Inflammatory macrophage (primary cell): Measurements from ENCODE around the gene PIEZO2.

Experiments
- DNase-seq, 2 donors: peaks; one replicate each; pipeline ENCODE4 v3.0.0-alpha.2; 2020 to 2022

PIEZO2 gene

GRCh38 chr18:10838553-10838952, 310.8 kb downstream of the PIEZO2 start:
- no peak for DNase-seq

- DNase-seq: no peak
Measured at GRCh38 chr18:10834128-10834815, 315.1 kb downstream of the PIEZO2 start.

GRCh38 chr18:10833656-10834055, 315.7 kb downstream of the PIEZO2 start:
- no peak for DNase-seq

- DNase-seq: no peak
Measured at GRCh38 chr18:10826400-10826799, 323.0 kb downstream of the PIEZO2 start.

GRCh38 chr18:10822456-10822855, 326.9 kb downstream of the PIEZO2 start:
- no peak for DNase-seq

- DNase-seq: no peak
Measured at GRCh38 chr18:10820681-10821080, 328.7 kb downstream of the PIEZO2 start.

- peak in 1 of 2 donors; percentile 10 for DNase-seq
Measured at GRCh38 chr18:10814336-10814735, 335.0 kb downstream of the PIEZO2 start.

GRCh38 chr18:10805587-10806118, 343.7 kb downstream of the PIEZO2 start:
- no peak for DNase-seq

GRCh38 chr18:10804126-10804525, 345.2 kb downstream of the PIEZO2 start:
- no peak for DNase-seq

- no peak for DNase-seq
Measured at GRCh38 chr18:10798727-10799550, 350.4 kb downstream of the PIEZO2 start.

- DNase-seq: no peak
Measured at GRCh38 chr18:10797896-10798295, 351.5 kb downstream of the PIEZO2 start.

GRCh38 chr18:10794771-10795170, 354.6 kb downstream of the PIEZO2 start:
- DNase-seq: no peak

GRCh38 chr18:10793730-10794370, 355.5 kb downstream of the PIEZO2 start:
- no peak for DNase-seq

GRCh38 chr18:10792181-10792580, 357.2 kb downstream of the PIEZO2 start:
- DNase-seq: peak; percentile 74 to 82

- peak; percentile 21 to 31 for DNase-seq
Measured at GRCh38 chr18:10791169-10791831, 358.1 kb downstream of the PIEZO2 start.

- no peak for DNase-seq
Measured at GRCh38 chr18:10789180-10789579, 360.2 kb downstream of the PIEZO2 start.

GRCh38 chr18:10787293-10787901, 362.0 kb downstream of the PIEZO2 start:
- DNase-seq: peak; percentile 88 to 91

- DNase-seq: no peak
Measured at GRCh38 chr18:10785798-10786197, 363.6 kb downstream of the PIEZO2 start.

GRCh38 chr18:10784596-10785202, 364.7 kb downstream of the PIEZO2 start:
- DNase-seq: no peak

- DNase-seq: no peak
Measured at GRCh38 chr18:10783941-10784340, 365.4 kb downstream of the PIEZO2 start.

GRCh38 chr18:10776493-10776892, 372.9 kb downstream of the PIEZO2 start:
- DNase-seq: no peak

- DNase-seq: no peak
Measured at GRCh38 chr18:10775026-10775425, 374.3 kb downstream of the PIEZO2 start.
